Esophagus muscularis mucosa (tissue), 4 donors: ENCODE data around the gene DIPK1B.

Source experiments
- EP300 ChIP-seq: sonication (generic); formaldehyde crosslinking; IDR thresholded peaks from one replicate; pipeline ENCODE4 v1.6.1; 2017; ENCODE audit warnings: antibody characterized with exemption
- POLR2A ChIP-seq: fragments of 450-650 bp; IDR thresholded peaks from one replicate; pipeline ENCODE4 v1.6.1; 2017; ENCODE audit warnings: antibody characterized with exemption, moderate library complexity, mild to moderate bottlenecking, low read depth
- POLR2AphosphoS5 ChIP-seq, 2 donors: sonication (generic); formaldehyde crosslinking; IDR thresholded peaks; one replicate each; pipeline ENCODE4 v1.6.1; 2017; ENCODE audit warnings: antibody characterized with exemption in 2 of 2
- TF ChIP-seq, protein P1 (sequence below), 3 experiments: fragments of 200-600 bp in 2 of 3; fragments of 450-650 bp in 1 of 3; sonication (generic) in 2 of 3; IDR thresholded peaks; one replicate each; pipeline ENCODE4 v1.5.1; 2017 to 2019; ENCODE audit warnings: antibody characterized with exemption in 3 of 3, mild to moderate bottlenecking in 2 of 3, moderate library complexity in 1 of 3

DNA sequence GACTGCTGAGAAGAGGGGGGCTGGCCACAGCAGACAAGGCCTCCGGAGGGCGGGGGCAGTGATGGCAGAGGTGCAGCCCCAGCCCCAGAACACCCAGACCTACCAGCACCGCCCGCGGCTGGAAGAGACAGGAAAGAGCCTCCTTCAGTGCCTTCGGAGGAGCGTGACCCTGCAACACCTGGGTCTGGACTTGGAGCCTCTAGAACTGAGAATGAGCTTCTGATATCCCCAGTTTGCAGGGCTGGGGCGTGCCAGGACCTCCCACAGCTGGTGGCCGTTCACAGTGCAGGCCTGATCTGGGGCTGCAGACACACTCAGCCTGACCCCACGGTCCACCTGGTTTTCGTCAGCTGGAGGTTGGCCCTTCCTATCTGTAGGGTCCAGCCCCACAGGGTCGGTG is 21.2 kb downstream of the DIPK1B start:
- TF ChIP-seq, protein P1, sequence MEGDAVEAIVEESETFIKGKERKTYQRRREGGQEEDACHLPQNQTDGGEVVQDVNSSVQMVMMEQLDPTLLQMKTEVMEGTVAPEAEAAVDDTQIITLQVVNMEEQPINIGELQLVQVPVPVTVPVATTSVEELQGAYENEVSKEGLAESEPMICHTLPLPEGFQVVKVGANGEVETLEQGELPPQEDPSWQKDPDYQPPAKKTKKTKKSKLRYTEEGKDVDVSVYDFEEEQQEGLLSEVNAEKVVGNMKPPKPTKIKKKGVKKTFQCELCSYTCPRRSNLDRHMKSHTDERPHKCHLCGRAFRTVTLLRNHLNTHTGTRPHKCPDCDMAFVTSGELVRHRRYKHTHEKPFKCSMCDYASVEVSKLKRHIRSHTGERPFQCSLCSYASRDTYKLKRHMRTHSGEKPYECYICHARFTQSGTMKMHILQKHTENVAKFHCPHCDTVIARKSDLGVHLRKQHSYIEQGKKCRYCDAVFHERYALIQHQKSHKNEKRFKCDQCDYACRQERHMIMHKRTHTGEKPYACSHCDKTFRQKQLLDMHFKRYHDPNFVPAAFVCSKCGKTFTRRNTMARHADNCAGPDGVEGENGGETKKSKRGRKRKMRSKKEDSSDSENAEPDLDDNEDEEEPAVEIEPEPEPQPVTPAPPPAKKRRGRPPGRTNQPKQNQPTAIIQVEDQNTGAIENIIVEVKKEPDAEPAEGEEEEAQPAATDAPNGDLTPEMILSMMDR (IDR thresholded peaks at IDR 0.05), result no peak
- no peak for TF ChIP-seq POLR2AphosphoS5 (IDR thresholded peaks at IDR 0.05)
- no peak for TF ChIP-seq EP300
- TF ChIP-seq POLR2A, result no peak
